Measurements from ENCODE around the gene MOV10L1.

The MOV10L1 gene

GRCh38 chr22:50101870-50102565 is 12.2 kb downstream of the MOV10L1 start:
- Histone ChIP-seq H3K4me1 (ENCODE audit: control insufficient read depth in 2 of 2, insufficient read depth in 1 of 2, low read depth in 1 of 2, low read length in 2 of 2) (peaks cover 2 to 11% of the 10 kb centered on the region in 2 donors), H2BK15ac (ENCODE audit: low read length) (no peak overlapping the region), H3K27ac (replicated peaks; ENCODE audit: low read length) (no peak overlapping the region), H2AK5ac (ENCODE audit: low read depth, low read length) (no peak overlapping the region), H3K14ac (ENCODE audit: low read length) (no peak overlapping the region), H3K4ac (ENCODE audit: low read length) (no peak overlapping the region), H2BK5ac (ENCODE audit: low read length) (no peak overlapping the region), H3K4me2 (ENCODE audit: insufficient read depth, low read length, poor library complexity, severe bottlenecking) (no peak overlapping the region), H3K18ac (ENCODE audit: low read length) (no peak overlapping the region), H3K4me3 (ENCODE audit: low read length in 2 of 2) (no peak overlapping the region), H3K79me1 (ENCODE audit: low read depth, low read length) (no peaks in the 10 kb centered on the region), H3K9ac (ENCODE audit: low read depth, low read length, poor library complexity) (no peak overlapping the region), H2BK12ac (ENCODE audit: low read length) (no peak overlapping the region), H4K91ac (ENCODE audit: low read depth, low read length, poor library complexity) (no peak overlapping the region), H3K9me3 (replicated peaks in 1 of 2; ENCODE audit: control insufficient read depth in 2 of 2, insufficient read depth in 1 of 2, low read depth in 1 of 2, low read length in 2 of 2) (no peaks in the 10 kb centered on the region), H3K23ac (ENCODE audit: low read depth, low read length, poor library complexity) (no peak overlapping the region), H2AFZ (ENCODE audit: low read length) (no peak overlapping the region), H2BK120ac (ENCODE audit: low read depth, low read length) (no peak overlapping the region), H3K36me3 (replicated peaks in 1 of 2; ENCODE audit: control insufficient read depth in 2 of 2, insufficient read depth in 2 of 2, low read length in 2 of 2) (no peaks in the 10 kb centered on the region), H4K8ac (ENCODE audit: low read depth, low read length) (no peak overlapping the region), H3K27me3 (ENCODE audit: control insufficient read depth in 3 of 3, insufficient read depth in 3 of 3, low read depth in 1 of 3, low read length in 3 of 3) (peaks cover 0 to 2% (median 0%) of the 10 kb centered on the region in 3 experiments)
- no CpG with 5 or more reads among the region's 10 CpGs for WGBS, 2 donors (ENCODE audit: extremely low coverage in 2 of 2, insufficient read length in 2 of 2, insufficient replicate concordance in 1 of 2)
- DNase-seq (ENCODE audit: low spot score) = no peak

GRCh38 chr22:50102946-50103345 is 13.1 kb downstream of the MOV10L1 start:
- peaks cover 0 to 2% (median 0%) of the 10 kb centered on the region in 3 experiments for H3K27me3 ChIP-seq (ENCODE audit: control insufficient read depth in 3 of 3, insufficient read depth in 3 of 3, low read depth in 1 of 3, low read length in 3 of 3)
- H2BK120ac ChIP-seq (ENCODE audit: low read depth, low read length) = peak overlapping the region; percentile 82
- H3K23ac ChIP-seq (ENCODE audit: low read depth, low read length, poor library complexity) = no peak overlapping the region
- peak overlapping the region; percentile 67 for H3K18ac ChIP-seq (ENCODE audit: low read length)
- WGBS, 2 donors (ENCODE audit: extremely low coverage in 2 of 2, insufficient read length in 2 of 2, insufficient replicate concordance in 1 of 2) = no CpG with 5 or more reads among the region's 11 CpGs
- peak overlapping the region; percentile 68 for H2AK5ac ChIP-seq (ENCODE audit: low read depth, low read length)
- DNase-seq (ENCODE audit: low spot score) = no peak
- no peak overlapping the region for H2BK12ac ChIP-seq (ENCODE audit: low read length)
- peaks cover 2 to 11% of the 10 kb centered on the region in 2 donors for H3K4me1 ChIP-seq (ENCODE audit: control insufficient read depth in 2 of 2, insufficient read depth in 1 of 2, low read depth in 1 of 2, low read length in 2 of 2)
- peak overlapping the region; percentile 55 for H3K9ac ChIP-seq (ENCODE audit: low read depth, low read length, poor library complexity)
- no peak overlapping the region for H4K91ac ChIP-seq (ENCODE audit: low read depth, low read length, poor library complexity)
- no peak overlapping the region for H3K4me2 ChIP-seq (ENCODE audit: insufficient read depth, low read length, poor library complexity, severe bottlenecking)
- H3K4ac ChIP-seq (ENCODE audit: low read length) = no peak overlapping the region
- H3K36me3 ChIP-seq (replicated peaks in 1 of 2; ENCODE audit: control insufficient read depth in 2 of 2, insufficient read depth in 2 of 2, low read length in 2 of 2) = no peaks in the 10 kb centered on the region
- no peak overlapping the region for H2AFZ ChIP-seq (ENCODE audit: low read length)
- H2BK15ac ChIP-seq (ENCODE audit: low read length) = no peak overlapping the region
- H2BK5ac ChIP-seq (ENCODE audit: low read length) = peak overlapping the region; percentile 6
- H3K4me3 ChIP-seq (ENCODE audit: low read length in 2 of 2) = peak overlapping the region in 1 of 2 donors; percentile 52
- no peaks in the 10 kb centered on the region for H3K9me3 ChIP-seq (replicated peaks in 1 of 2; ENCODE audit: control insufficient read depth in 2 of 2, insufficient read depth in 1 of 2, low read depth in 1 of 2, low read length in 2 of 2)
- no peaks in the 10 kb centered on the region for H3K79me1 ChIP-seq (ENCODE audit: low read depth, low read length)
- H3K27ac ChIP-seq (replicated peaks; ENCODE audit: low read length) = no peak overlapping the region
- no peak overlapping the region for H3K14ac ChIP-seq (ENCODE audit: low read length)
- no peak overlapping the region for H4K8ac ChIP-seq (ENCODE audit: low read depth, low read length)

DNA sequence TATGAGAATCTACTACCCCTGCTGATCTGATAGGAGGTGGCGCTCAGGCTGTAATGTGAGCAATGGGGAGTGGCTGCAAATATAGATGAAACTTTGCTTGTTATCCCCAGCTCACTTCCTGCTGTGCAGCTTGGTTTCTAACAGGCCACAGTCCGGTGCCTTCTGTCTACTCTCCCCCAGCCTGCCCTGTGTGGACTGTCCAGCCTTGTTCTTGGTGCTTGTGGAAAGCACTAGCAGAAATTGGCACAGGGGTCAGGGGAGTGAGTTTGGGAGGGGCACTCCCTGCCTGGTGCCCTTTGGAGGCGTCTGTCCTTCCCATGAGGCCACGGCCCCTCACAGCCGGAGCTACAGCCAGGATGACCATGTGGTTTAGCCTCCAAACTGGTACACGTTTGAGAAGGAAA is 14.3 kb downstream of the MOV10L1 start:
- no peaks in the 10 kb centered on the region for H3K36me3 ChIP-seq (replicated peaks in 1 of 2; ENCODE audit: control insufficient read depth in 2 of 2, insufficient read depth in 2 of 2, low read length in 2 of 2)
- WGBS, 2 donors (ENCODE audit: extremely low coverage in 2 of 2, insufficient read length in 2 of 2, insufficient replicate concordance in 1 of 2) = no CpG with 5 or more reads among the region's 6 CpGs
- peak overlapping the region; percentile 76 for H3K18ac ChIP-seq (ENCODE audit: low read length)
- H3K4me3 ChIP-seq (ENCODE audit: low read length in 2 of 2) = no peak overlapping the region
- no peak overlapping the region for H3K23ac ChIP-seq (ENCODE audit: low read depth, low read length, poor library complexity)
- H3K14ac ChIP-seq (ENCODE audit: low read length) = peak overlapping the region; percentile 31
- no peak for DNase-seq (ENCODE audit: low spot score)
- H3K27ac ChIP-seq (replicated peaks; ENCODE audit: low read length) = no peak overlapping the region
- H4K91ac ChIP-seq (ENCODE audit: low read depth, low read length, poor library complexity) = no peak overlapping the region
- no peaks in the 10 kb centered on the region for H3K79me1 ChIP-seq (ENCODE audit: low read depth, low read length)
- peak overlapping the region; percentile 84 for H2BK12ac ChIP-seq (ENCODE audit: low read length)
- H3K4me2 ChIP-seq (ENCODE audit: insufficient read depth, low read length, poor library complexity, severe bottlenecking) = no peak overlapping the region
- H4K8ac ChIP-seq (ENCODE audit: low read depth, low read length) = no peak overlapping the region
- no peak overlapping the region for H3K9ac ChIP-seq (ENCODE audit: low read depth, low read length, poor library complexity)
- no peak overlapping the region for H2BK120ac ChIP-seq (ENCODE audit: low read depth, low read length)
- no peak overlapping the region for H2BK15ac ChIP-seq (ENCODE audit: low read length)
- no peak overlapping the region for H2BK5ac ChIP-seq (ENCODE audit: low read length)
- no peaks in the 10 kb centered on the region for H3K9me3 ChIP-seq (replicated peaks in 1 of 2; ENCODE audit: control insufficient read depth in 2 of 2, insufficient read depth in 1 of 2, low read depth in 1 of 2, low read length in 2 of 2)
- no peak overlapping the region for H3K4ac ChIP-seq (ENCODE audit: low read length)
- no peak overlapping the region for H2AK5ac ChIP-seq (ENCODE audit: low read depth, low read length)
- H3K4me1 ChIP-seq (ENCODE audit: control insufficient read depth in 2 of 2, insufficient read depth in 1 of 2, low read depth in 1 of 2, low read length in 2 of 2) = peaks cover 2 to 11% of the 10 kb centered on the region in 2 donors
- peaks cover 0 to under 1% (median 0%) of the 10 kb centered on the region in 3 experiments for H3K27me3 ChIP-seq (ENCODE audit: control insufficient read depth in 3 of 3, insufficient read depth in 3 of 3, low read depth in 1 of 3, low read length in 3 of 3)
- H2AFZ ChIP-seq (ENCODE audit: low read length) = peak overlapping the region; percentile 25

DNA sequence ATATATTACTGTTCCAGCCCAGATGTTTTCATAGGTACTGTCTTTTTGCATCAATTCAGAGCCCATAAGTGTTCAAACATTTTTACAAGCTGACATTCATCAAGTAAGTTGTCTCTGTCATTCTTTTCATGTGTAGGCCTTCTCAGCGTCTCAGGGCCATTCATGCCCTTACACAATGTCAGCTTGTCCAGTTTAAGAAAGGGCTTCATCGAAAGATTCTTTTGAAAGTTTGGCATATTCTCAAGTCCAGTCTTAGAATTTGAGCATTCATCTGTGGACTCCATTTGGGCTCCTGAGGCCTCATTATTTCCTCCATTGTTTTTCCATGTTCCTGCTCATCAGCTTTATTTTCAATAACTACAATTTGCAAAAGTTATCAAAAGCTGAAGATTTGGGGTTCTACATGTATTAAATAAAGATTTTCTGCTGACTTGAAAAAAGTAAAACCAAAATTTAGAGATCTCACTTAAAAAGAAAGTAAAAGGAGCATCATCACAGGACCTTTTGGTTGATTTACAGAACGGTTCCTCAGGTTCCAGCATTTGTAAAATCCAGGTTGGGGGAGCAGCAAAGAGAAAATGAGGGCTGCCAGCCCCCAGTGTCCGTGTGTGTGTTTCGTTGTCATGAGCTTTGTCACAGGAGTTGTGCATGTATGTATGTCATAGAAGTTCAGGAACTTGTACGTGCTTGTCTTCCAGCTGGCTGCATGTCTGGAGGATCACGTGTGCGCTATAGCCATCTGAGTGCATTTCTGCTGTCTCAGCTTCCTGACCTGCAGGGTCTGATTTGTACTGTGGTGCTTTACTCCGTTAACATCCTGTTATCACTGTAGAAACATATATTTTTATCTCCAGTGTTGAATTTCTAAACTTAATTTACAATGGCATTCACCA is 15.6 kb downstream of the MOV10L1 start:
- H3K9ac ChIP-seq (ENCODE audit: low read depth, low read length, poor library complexity) = no peak overlapping the region
- H2AK5ac ChIP-seq (ENCODE audit: low read depth, low read length) = no peak overlapping the region
- no peaks in the 10 kb centered on the region for H3K27me3 ChIP-seq (ENCODE audit: control insufficient read depth in 3 of 3, insufficient read depth in 3 of 3, low read depth in 1 of 3, low read length in 3 of 3)
- H3K4ac ChIP-seq (ENCODE audit: low read length) = no peak overlapping the region
- DNase-seq (ENCODE audit: low spot score) = no peak
- peaks cover 2 to 11% of the 10 kb centered on the region in 2 donors for H3K4me1 ChIP-seq (ENCODE audit: control insufficient read depth in 2 of 2, insufficient read depth in 1 of 2, low read depth in 1 of 2, low read length in 2 of 2)
- no peak overlapping the region for H3K18ac ChIP-seq (ENCODE audit: low read length)
- no peak overlapping the region for H3K14ac ChIP-seq (ENCODE audit: low read length)
- H4K91ac ChIP-seq (ENCODE audit: low read depth, low read length, poor library complexity) = no peak overlapping the region
- no peaks in the 10 kb centered on the region for H3K79me1 ChIP-seq (ENCODE audit: low read depth, low read length)
- no peak overlapping the region for H2BK12ac ChIP-seq (ENCODE audit: low read length)
- no peaks in the 10 kb centered on the region for H3K36me3 ChIP-seq (replicated peaks in 1 of 2; ENCODE audit: control insufficient read depth in 2 of 2, insufficient read depth in 2 of 2, low read length in 2 of 2)
- no peak overlapping the region for H2BK120ac ChIP-seq (ENCODE audit: low read depth, low read length)
- WGBS, 2 donors (ENCODE audit: extremely low coverage in 2 of 2, insufficient read length in 2 of 2, insufficient replicate concordance in 1 of 2) = no CpG with 5 or more reads among the region's 9 CpGs
- no peak overlapping the region for H3K27ac ChIP-seq (replicated peaks; ENCODE audit: low read length)
- no peaks in the 10 kb centered on the region for H3K9me3 ChIP-seq (replicated peaks in 1 of 2; ENCODE audit: control insufficient read depth in 2 of 2, insufficient read depth in 1 of 2, low read depth in 1 of 2, low read length in 2 of 2)
- no peak overlapping the region for H2BK5ac ChIP-seq (ENCODE audit: low read length)
- H4K8ac ChIP-seq (ENCODE audit: low read depth, low read length) = no peak overlapping the region
- no peak overlapping the region for H3K23ac ChIP-seq (ENCODE audit: low read depth, low read length, poor library complexity)
- H2BK15ac ChIP-seq (ENCODE audit: low read length) = no peak overlapping the region
- H2AFZ ChIP-seq (ENCODE audit: low read length) = peak overlapping the region; percentile 55
- no peak overlapping the region for H3K4me3 ChIP-seq (ENCODE audit: low read length in 2 of 2)
- H3K4me2 ChIP-seq (ENCODE audit: insufficient read depth, low read length, poor library complexity, severe bottlenecking) = no peak overlapping the region
